HG03045 (cell line): ENCODE data around the gene MYO3B.
"Not testable (repeated sequence)": the region's sequence is repeated elsewhere in the genome, so short reads cannot be mapped to it uniquely, and the experiment has no call there.

ENCODE experiments used
- ATAC-seq: cut with Tn5 transposase; IDR thresholded peaks from one replicate; pipeline ENCODE4 v1.9.1; 2021; ENCODE audit warnings: mild to moderate bottlenecking, moderate library complexity; ENCODE audit not compliant: unreplicated experiment

The MYO3B gene

GRCh38 chr2:170255971-170256370 lies 78.0 kb downstream of the MYO3B start:
- ATAC-seq, result no peak

DNA sequence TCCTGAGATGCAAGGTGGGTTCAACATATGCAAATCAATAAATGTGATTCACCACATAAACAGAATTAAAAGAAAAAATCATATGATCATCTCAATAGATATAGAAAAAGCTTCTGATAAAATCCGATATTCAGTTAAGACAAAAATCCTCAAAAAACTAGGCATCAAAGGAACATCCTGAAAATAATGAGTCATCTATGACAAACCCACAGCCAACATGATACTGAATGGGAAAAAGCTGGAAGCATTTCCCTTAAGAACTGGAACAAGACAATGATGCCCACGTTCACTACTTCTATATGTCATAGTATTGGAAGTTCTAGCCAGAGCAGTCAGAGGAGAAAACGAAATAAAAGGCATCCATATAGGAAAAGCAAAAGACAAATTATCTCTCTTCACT lies 80.4 kb downstream of the MYO3B start:
- ATAC-seq, result no peak

GRCh38 chr2:170260188-170260587 lies 82.2 kb downstream of the MYO3B start:
- no peak for ATAC-seq

GRCh38 chr2:170261566-170261965 lies 83.6 kb downstream of the MYO3B start:
- ATAC-seq, result no peak

DNA sequence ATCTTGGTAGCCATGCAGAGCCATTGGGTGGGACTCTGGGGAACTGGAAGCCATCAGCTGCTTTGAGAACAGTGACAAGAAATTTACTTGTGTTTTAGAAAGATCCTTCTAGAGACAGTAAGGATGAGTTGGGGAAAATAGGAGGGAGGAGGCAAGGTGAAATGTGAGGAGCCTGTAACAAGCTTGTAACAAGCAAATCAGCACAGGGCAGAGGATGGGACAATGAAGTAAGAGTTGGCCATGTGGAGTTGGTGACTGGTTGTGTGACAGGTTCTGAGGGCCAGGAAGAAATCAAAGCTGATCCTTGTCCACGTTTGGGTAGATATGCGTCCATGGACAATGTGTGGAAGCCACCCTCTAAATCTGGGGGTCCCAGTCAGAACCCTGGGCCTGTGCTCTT lies 84.4 kb downstream of the MYO3B start:
- no peak for ATAC-seq

- ATAC-seq, result no peak
These were observed 84.9 kb downstream of the MYO3B start for GRCh38 chr2:170262806-170263205.

GRCh38 chr2:170263728-170264521 lies 86.0 kb downstream of the MYO3B start:
- ATAC-seq, result not testable (repeated sequence)

DNA sequence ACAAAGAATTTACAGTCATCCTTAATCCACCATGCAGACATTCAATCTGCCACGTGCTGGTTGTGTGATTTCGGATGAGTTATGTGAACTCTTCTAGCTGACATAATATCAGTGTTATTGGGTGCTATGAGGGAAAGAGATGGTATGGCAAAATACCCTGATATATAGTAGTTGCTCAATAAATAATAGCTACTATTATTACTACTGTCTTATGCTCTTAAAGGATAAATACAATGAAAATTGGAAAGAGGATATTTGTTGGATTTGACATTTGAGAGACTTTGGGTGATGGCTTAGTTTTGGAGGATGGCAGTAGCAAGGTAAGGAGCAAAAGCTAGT lies 86.5 kb downstream of the MYO3B start:
- ATAC-seq, result no peak

- ATAC-seq, result no peak
These were observed 86.9 kb downstream of the MYO3B start for GRCh38 chr2:170264865-170265264.

GRCh38 chr2:170265321-170265720 lies 87.4 kb downstream of the MYO3B start:
- ATAC-seq, result no peak

DNA sequence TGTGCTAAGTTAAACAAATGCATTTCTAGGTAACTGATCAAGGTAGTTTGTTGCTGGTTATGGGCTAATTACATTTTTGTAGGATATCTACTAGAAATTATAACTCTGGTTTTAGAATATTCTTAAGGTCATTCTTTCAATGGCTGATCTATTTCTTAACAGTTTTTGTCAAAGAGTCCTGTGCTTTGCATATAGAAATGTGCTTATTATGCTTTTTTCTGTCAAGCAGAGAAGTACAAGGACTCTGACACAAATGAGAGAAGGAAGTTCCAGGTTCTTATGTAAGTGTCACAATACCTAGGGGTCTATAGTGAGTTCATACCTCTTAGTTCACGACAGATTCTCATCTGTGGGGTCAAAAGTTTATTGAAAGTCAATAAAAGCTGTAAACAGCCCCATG lies 88.4 kb downstream of the MYO3B start:
- no peak for ATAC-seq

DNA sequence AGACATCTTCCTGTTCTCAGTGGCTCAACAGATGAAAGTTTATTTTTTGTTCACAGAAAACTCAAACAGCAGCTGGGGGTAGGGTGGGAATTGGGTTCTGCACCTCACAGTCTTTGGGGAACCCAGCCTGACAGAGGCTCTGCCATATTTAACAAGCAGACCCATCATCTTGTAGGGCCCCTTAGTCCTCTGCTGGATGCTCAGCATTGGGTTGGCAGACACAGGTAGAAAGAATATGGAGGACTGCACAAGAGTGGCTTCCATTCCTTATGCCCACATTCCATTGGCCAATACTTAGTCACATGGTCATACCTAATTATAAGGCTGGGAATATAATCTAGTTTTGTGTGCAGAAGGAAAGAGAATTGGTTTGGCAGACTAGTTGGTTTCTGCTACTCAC lies 89.1 kb downstream of the MYO3B start:
- no peak for ATAC-seq

GRCh38 chr2:170270278-170270864 lies 92.4 kb downstream of the MYO3B start:
- ATAC-seq, result no peak

- no peak for ATAC-seq
These were observed 93.4 kb downstream of the MYO3B start for GRCh38 chr2:170271340-170271739.

DNA sequence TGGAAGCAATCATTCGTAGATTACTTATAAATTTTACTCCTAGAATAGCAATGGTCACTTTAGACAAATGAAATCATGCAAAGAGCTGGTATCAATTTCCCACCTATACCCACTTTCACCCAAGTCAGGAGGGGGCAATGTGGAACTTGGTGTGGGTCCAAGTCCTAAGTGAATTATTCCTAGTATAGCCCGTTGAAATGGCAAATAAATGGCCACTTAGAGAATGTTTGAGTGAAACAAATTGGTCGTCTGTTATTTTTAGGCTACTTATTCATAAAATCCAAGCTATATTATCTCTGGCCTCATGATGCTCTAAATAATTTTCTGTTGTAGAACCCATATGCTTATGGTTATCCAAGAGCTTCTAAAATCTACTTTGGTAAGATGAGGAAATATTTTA lies 98.1 kb downstream of the MYO3B start:
- no peak for ATAC-seq

DNA sequence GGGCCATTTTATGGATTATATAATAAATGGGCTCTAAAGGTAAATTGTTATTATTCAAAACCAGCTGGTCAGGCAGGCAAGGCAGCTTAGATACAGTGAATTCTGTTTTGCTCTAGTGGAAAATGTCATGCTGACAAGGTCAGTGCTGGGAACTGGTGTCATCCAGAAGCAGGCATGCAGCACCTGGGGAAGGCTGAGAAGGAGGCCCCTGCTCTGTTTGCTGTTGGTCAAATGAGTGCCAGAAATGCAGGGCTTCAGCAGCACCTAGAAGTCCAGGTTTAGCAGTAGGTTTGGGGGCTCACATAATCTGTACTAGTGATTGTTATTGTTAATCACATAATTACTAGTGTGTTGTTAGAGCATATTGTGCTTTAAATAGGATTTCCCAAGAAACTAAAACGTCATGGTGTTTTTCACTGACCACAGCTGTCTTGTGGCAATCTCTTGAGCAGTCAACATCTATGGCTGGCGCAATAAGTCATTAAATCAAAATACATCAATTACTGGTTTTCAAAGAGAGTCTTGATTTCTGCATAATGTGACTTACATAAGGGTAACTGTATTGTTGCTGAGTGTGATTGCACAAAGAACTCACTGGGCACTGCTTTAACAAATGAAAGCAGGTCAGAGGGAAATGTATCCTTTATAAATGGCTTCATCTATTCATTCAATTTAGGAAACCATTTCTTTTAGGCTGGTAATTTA lies 99.1 kb downstream of the MYO3B start:
- ATAC-seq, result no peak

DNA sequence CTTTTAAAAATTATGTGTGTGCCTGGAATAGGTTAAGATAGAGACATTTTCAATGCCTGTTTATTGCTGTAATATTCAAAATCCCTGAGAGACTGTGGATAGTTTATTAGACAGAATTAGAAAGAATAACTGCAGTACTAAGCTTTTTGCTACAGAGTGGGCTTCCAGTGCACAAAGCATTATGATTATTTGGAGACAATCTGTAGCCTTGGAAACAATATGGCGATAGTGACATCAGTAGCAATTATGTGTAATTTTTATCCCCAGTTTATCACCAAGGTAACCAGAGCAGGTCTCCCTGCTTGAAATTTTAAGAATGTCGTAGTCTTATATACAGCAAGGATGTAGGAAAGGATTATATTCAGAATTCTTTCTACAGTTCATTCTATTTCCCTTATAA lies 100.0 kb downstream of the MYO3B start:
- no peak for ATAC-seq

- ATAC-seq, result not testable (repeated sequence)
These were observed 101.7 kb downstream of the MYO3B start for GRCh38 chr2:170279615-170280014.

GRCh38 chr2:170282851-170283250 lies 104.9 kb downstream of the MYO3B start:
- no peak for ATAC-seq

- no peak for ATAC-seq
These were observed 106.3 kb downstream of the MYO3B start for GRCh38 chr2:170284205-170284604.

GRCh38 chr2:170288859-170289258 lies 110.9 kb downstream of the MYO3B start:
- no peak for ATAC-seq

GRCh38 chr2:170291474-170291873 lies 113.5 kb downstream of the MYO3B start:
- no peak for ATAC-seq
